ES-I3 (cell line): Measurements from ENCODE around the gene PRKAR1B.

Experiments
- H3K36me3 ChIP-seq: 2 replicates; pipeline ENCODE4 v1.6.1; 2013; ENCODE audit warnings: mild to moderate bottlenecking, low read length, control low read depth, moderate library complexity; ENCODE audit not compliant: insufficient read depth
- H3K4me1 ChIP-seq: 2 replicates; pipeline ENCODE4 v1.6.1; 2013; ENCODE audit warnings: mild to moderate bottlenecking, control low read depth, low read length; ENCODE audit not compliant: insufficient read depth
- H3K9ac ChIP-seq: 2 replicates; pipeline ENCODE4 v1.6.1; 2013; ENCODE audit warnings: low read depth, mild to moderate bottlenecking, low read length, moderate library complexity
- H3K9me3 ChIP-seq: 2 replicates; pipeline ENCODE4 v1.6.1; 2013; ENCODE audit warnings: mild to moderate bottlenecking, low read length, moderate library complexity; ENCODE audit not compliant: control insufficient read depth, insufficient read depth

Gene PRKAR1B

DNA sequence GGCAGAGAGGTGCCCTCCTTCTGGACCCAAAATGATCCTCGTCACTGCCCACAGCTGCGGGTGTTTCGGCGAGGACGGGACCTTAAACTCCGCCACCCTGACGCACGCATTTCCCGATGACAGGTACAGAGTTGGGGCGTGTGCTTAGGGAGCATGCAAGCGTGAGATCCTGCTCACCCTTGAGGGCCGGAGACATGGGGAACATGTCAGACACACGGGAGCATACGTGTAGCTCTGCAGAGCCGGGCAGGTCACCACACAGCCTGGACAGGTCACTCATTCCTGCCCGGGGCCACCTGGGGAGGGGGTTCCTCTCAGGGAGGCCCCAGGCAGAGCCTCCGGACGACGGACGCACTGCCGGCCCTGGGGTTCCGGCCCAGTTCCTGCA, 149.8 kb downstream of the PRKAR1B start:
- H3K9ac ChIP-seq, result no peak overlapping the region
- H3K4me1 ChIP-seq, result peaks cover 8% of the 10 kb centered on the region; the same call in 1 of the 2 replicates
- H3K9me3 ChIP-seq, result no peaks in the 10 kb centered on the region
- no peaks in the 10 kb centered on the region for H3K36me3 ChIP-seq

DNA sequence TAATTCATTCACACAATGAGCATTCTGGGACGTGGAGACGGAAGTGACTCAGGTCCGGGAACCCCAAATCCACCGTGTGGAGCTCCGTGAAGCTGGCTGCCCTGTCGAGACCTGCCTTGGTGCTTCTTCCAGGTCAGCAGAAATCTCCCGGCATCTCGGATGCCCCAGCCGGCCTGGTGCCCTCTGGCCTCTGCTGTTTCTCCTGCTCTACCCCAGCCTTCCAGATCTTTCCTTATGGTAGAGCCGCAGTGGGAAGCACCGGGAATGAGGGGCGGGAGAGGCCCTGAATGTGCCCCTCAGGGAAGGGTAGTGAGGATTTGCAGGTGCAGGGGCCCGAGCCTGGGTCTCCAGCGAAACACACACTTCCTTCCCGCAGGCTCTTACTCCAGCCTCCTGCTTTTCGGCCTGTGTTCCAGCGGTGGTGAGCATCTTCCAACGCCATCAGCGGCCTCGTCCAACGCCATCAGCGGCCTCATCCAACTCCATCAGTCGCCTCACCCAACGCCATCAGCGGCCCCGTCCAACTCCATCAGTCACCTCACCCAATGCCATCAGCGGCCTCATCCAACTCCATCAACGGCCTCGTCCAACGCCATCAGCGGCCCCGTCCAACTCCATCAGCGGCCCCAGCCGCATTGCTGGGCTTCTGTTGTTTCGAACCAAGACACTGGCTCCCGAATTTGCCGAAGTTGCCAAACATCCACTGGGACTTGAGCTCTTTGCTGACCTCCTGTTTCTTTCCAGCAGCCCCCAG, 150.4 kb downstream of the PRKAR1B start:
- H3K9me3 ChIP-seq, result no peaks in the 10 kb centered on the region
- no peaks in the 10 kb centered on the region for H3K36me3 ChIP-seq
- H3K4me1 ChIP-seq, result peaks cover 9% of the 10 kb centered on the region; the same call in 1 of the 2 replicates
- H3K9ac ChIP-seq, result no peak overlapping the region

DNA sequence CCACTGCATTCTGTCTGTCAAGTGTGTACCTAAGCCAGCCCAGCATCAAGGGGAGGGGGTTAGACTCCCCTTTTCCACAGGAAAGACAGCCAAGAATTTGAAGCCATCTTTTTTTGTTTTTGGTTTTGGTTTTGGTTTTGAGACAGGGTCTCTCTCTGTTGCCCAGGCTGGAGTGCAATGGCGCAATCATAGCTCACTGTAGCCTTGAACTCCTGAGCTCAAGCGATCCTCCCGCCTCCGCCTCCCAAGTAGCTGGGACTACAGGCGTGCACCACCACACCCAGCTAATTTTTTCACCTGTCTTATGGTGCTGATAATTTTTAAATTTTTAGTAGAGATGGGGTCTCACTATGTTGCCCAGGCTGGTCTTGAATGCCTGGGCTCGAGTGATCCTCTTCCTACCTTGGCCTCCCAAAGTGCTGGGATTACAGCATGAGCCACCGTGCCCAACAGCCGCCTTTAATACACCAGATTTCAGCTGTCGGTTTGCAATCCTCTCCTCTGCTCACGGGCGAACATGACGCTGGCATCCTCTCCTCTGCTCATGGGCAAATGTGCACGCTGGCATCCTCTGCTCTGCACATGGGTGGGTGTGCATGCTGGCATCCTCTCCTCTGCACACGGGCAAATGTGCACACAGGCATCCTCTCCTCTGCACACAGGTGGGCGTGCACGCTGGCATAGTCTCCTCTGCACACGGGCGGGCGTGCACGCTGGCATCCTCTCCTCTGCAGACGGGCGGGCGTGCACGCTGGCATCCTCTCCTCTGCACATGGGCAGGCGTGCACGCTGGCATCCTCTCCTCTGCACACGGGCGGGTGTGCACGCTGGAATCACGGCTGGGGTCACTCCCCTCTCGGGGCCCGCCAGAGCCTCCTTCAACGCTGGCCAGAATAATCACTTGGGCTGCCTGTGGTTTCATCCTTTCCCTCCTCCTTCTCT, 151.4 kb downstream of the PRKAR1B start:
- Histone ChIP-seq H3K36me3 (no peaks in the 10 kb centered on the region), H3K9ac (no peak overlapping the region), H3K9me3 (no peaks in the 10 kb centered on the region), H3K4me1 (peaks cover 9% of the 10 kb centered on the region; the same call in 1 of the 2 replicates)

- Histone ChIP-seq H3K36me3 (no peaks in the 10 kb centered on the region), H3K9ac (no peak overlapping the region), H3K9me3 (no peaks in the 10 kb centered on the region), H3K4me1 (peaks cover 9% of the 10 kb centered on the region; the same call in 1 of the 2 replicates)
These were observed 152.3 kb downstream of the PRKAR1B start for GRCh38 chr7:574661-575395.

DNA sequence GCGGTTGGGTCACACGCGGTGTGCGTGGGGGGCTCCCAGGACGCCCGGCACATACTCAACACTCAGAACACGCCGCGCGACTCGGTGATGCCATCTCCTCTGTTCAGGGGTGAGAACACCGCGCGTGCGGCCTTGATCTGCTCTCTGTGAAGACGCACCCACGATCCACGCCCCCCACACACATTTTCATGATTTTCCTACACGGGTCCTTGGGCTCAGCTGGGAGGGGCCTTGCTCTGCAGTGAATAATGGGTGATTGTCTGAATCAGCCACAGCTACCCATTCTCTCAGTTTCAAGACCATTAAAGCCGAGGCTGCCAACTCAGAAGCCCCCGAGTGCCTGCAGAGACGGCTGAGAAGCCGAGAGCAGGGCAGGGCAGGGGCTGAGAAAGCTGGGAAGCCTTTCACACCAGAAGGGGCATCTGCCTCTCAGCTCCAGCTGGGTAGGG, 153.1 kb downstream of the PRKAR1B start:
- no peak overlapping the region for H3K9ac ChIP-seq
- H3K36me3 ChIP-seq, result no peaks in the 10 kb centered on the region
- H3K4me1 ChIP-seq, result peaks cover 9% of the 10 kb centered on the region; the same call in 1 of the 2 replicates
- H3K9me3 ChIP-seq, result no peaks in the 10 kb centered on the region

- no peaks in the 10 kb centered on the region for H3K36me3 ChIP-seq
- no peaks in the 10 kb centered on the region for H3K9me3 ChIP-seq
- no peak overlapping the region for H3K9ac ChIP-seq
- peaks cover 9% of the 10 kb centered on the region; the same call in 1 of the 2 replicates for H3K4me1 ChIP-seq
These were observed 153.7 kb downstream of the PRKAR1B start for GRCh38 chr7:573269-573932.

DNA sequence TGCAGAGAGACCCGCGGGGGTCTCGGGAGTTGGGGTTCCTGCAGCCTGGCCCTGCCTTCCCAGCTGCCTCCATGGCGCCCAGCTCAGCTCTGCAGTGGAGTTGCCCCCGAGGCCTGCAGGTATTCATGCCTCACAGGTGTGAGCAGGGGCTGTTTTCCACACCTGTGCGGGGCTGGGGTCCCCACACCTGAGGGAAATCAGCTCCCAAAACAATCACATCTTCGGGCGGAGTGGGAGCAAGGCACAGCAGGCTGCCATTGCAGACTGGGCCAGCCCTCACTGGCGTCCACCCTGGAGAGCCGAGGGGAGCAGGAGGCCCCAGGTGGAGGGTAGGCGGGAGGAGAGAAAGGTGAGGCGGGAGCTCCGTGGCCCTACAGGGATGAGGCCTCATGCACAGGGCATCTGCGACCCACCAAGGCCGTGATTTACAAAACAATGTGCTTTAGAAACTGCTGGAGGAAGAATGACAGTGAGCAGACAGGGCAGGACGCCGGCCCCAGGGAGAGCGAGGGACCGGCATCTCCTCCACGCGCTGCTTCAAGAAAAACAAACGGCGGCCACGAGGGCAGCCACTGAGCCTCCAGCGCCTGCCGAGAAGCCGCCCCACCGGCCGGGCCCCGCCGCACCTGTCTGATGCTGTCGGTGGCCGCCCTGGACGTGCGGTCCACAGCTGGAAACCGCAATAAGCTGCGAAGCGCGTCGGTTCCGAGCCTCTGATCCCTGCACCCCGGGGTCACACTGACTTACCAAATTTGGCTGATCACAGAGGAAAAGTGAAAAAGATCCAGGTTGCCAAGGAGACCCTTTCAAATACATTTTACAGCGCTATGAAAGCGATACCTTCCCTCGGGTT, 154.4 kb downstream of the PRKAR1B start:
- H3K36me3 ChIP-seq, result no peaks in the 10 kb centered on the region
- no peaks in the 10 kb centered on the region for H3K9me3 ChIP-seq
- peaks cover 9% of the 10 kb centered on the region; the same call in 1 of the 2 replicates for H3K4me1 ChIP-seq
- no peak overlapping the region for H3K9ac ChIP-seq

DNA sequence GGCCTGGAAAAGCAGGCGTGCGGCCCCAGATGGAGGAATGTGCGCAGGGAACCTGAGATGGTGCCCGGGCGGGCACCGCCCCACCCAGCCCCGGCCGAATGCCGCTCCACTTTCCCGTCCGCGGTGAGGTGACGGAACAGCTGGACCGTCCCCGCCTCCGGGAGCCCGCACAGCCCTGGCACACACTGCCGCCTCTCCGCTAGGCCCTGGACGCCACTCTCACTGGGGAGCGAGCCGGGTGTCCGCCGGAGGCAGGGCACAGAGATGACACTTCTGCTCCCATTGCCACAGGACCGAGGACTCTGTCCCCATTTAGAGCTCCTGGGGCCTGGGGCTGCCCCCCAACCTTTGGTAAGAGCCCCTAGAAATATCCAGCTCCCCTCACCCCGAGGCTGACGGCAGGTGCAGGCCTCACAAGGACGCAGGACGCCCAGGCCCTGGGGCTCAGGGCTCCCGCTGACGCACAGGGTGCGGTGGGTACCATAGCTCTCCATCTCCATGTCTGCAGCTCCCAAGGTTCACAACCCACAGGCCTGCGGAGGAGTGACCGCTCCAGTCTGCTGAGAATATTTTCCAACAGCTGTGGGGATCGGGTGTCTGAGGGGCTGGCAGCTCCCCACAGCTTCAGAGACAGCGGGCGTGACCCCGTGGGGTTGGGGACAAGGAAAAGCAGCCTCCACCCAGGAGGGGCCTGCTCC, 155.2 kb downstream of the PRKAR1B start:
- Histone ChIP-seq H3K9me3 (no peaks in the 10 kb centered on the region), H3K9ac (no peak overlapping the region), H3K4me1 (peaks cover 9% of the 10 kb centered on the region; the same call in 1 of the 2 replicates), H3K36me3 (no peaks in the 10 kb centered on the region)

DNA sequence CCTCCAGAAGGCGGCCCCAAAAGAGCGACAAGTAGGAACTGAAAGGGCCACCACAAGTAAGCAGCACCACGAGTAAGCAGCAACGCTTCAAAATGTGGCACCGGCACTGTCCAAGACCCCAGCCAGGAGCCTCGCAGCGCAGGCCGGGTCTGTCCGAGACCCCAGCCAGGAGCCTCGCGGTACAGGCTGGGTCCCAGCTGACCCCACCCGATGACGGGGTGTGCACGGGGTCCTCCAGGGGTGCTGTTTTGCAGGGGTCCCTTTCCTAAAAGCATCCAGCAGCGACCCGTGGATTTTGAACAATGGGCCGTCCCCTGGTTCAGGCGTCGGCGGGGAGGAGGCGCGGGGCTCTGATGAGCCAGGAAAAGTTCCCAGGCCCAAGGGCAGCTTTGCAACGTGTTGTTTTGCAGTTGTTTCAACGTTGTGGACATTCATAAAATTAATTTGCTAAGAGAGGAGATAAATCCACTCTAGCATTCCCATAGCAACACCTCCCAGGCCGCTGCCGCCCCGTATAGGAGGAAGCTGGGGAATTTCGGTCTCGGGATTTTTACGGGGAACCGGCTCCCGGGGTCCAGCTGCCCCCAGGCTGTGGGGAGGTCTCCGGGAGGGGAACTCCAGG, 155.9 kb downstream of the PRKAR1B start:
- Histone ChIP-seq H3K36me3 (no peaks in the 10 kb centered on the region), H3K4me1 (peaks cover 9% of the 10 kb centered on the region; the same call in 1 of the 2 replicates)

GRCh38 chr7:570801-571070, 156.3 kb downstream of the PRKAR1B start:
- H3K4me1 ChIP-seq, result peaks cover 9% of the 10 kb centered on the region; the same call in 1 of the 2 replicates
- no peaks in the 10 kb centered on the region for H3K36me3 ChIP-seq
- H3K9ac ChIP-seq, result no peak overlapping the region
- H3K9me3 ChIP-seq, result no peaks in the 10 kb centered on the region

More for the DNA sequence above, 155.9 kb downstream of the PRKAR1B start:
- H3K9me3 ChIP-seq, result no peaks in the 10 kb centered on the region
- H3K9ac ChIP-seq, result no peak overlapping the region

- Histone ChIP-seq H3K36me3 (no peaks in the 10 kb centered on the region), H3K4me1 (peaks cover 9% of the 10 kb centered on the region; the same call in 1 of the 2 replicates), H3K9ac (no peak overlapping the region), H3K9me3 (no peaks in the 10 kb centered on the region)
These were observed 156.9 kb downstream of the PRKAR1B start for GRCh38 chr7:569996-570800.
